HG02870 (cell line): ENCODE data around the gene KLRG1.

Experiments used
- ATAC-seq: cut with Tn5 transposase; IDR thresholded peaks from one replicate; pipeline ENCODE4 v1.9.1; 2021; ENCODE audit warnings: mild to moderate bottlenecking, moderate library complexity; ENCODE audit not compliant: unreplicated experiment

The KLRG1 gene

DNA sequence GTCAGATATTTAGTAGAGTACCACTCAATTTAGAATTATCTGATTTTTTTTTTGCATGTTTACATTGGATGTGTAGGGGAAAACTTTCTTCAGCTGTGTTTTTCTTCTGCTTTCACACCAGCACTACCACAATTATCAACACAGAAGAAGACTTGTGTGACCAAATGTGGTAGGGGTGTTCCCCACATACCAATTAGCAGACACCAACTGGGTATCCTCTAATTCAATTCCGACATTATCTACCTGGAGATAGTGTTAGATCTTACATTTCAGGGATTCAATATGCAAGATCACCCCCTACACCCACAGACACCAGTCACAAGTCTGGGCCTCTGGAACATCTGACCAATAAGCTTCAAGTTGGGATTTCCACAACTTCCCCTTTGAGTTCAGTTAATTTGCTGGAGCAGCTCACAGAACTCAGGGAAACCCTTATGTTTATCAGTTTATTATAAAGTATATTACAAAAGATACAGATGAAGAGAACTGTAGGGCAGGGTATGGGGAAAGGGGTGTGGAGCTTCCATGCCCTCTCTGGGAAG lies 4.1 kb upstream of the KLRG1 start:
- ATAC-seq = no peak

- no peak for ATAC-seq
Measured at GRCh38 chr12:8987163-8987562, 2.2 kb upstream of the KLRG1 start.

- ATAC-seq = no peak
Measured at GRCh38 chr12:8987685-8988084, 1.7 kb upstream of the KLRG1 start.

DNA sequence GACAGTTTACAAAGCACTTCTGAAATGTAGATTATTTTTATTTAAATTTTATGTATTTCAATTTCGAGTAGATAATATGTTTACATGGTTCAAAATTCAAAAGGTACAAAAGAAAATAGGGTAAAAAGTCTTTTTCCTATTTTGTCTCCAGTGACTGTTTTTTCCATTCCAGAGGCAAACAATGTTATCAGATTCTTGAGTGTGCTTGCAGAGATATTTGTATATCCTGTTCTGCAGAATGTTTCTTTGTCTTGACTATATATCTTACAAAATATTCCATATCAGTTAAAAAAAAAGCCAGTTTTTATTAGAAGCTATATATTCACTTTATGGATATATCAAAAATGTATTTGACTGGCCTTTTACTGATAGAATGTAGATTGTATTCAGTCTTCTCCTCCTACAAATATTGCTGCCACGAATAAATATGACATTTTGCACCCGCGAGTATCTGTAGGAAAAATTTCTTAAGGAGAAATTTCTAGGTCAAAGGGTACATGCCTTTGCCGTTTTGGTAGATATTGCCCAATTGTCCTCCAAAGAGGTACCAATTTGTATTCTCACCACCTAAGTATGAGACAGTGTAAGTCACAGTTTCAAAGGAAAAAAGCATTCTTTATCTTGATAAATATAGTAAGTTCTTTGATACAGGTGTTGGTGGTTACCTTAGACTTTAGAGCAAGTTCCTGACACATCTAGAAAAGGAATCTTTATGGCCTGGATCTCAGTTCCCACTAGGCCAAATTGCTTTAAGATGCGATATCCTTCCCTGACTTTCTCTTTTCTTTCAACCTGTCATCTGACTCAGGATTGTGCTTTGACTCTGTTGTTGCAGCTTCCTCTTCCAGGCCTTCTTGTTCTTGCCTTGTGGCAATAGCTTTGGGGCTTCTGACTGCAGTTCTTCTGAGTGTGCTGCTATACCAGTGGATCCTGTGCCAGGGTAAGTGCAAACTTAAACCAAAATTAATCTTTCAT lies 2.3 kb downstream of the KLRG1 start:
- no peak for ATAC-seq

DNA sequence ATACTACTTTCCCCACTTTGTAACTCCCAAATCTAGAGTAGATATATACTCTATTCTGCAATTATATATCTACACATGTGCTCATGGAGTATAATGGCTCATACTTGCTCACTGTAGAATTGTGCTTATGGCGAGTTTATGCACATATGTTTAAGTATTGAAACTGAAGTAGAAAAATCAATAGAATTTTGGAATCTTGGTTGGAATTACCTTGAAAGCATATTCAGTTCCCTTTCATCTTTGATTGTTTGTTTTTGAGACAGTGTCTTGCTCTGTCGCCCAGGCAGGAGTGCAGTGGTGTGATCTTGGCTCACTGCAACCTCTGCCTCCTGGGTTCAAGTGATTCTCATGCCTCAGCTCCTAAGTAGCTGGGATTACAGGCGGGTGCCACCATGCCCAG lies 4.5 kb downstream of the KLRG1 start:
- ATAC-seq = no peak

- ATAC-seq = no peak
Measured at GRCh38 chr12:8995021-8995775, 5.9 kb downstream of the KLRG1 start.

DNA sequence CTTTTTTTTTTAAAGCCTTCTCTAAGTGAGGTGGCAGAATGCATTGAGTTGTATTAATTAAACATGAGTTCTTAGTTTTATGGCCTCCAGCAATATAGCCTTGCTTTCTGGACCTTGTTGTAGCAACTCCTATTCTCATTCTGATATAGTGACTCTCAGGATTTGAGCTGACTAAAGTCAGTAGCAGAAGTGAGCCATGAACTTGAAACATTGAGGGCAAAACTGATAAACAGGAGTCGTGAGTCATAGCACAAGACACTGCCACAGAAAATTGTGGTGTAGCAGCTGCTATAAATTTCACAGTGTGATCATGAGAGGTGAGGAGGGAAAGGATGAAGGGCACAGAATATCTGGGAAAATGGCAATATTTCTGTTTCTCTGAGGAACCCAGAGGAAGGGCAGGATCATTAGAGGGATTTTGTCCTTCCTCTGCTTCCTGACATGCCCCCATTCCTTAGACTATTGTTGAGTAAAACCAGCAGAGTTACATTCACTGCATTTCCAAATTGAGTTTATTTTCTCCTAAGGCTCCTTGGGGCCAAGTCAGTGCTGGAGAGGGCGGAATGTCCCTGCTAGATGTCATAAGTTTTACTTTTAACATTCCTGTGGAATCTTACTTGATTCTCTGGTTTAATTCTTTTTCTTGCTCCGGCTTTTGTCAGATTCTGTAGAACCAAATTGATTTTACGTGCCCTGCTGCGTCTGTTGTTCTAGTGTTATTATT lies 7.5 kb downstream of the KLRG1 start:
- peak; percentile 99 for ATAC-seq

GRCh38 chr12:9001233-9001632 lies 11.9 kb downstream of the KLRG1 start:
- no peak for ATAC-seq

GRCh38 chr12:9002335-9002734 lies 13.0 kb downstream of the KLRG1 start:
- no peak for ATAC-seq

DNA sequence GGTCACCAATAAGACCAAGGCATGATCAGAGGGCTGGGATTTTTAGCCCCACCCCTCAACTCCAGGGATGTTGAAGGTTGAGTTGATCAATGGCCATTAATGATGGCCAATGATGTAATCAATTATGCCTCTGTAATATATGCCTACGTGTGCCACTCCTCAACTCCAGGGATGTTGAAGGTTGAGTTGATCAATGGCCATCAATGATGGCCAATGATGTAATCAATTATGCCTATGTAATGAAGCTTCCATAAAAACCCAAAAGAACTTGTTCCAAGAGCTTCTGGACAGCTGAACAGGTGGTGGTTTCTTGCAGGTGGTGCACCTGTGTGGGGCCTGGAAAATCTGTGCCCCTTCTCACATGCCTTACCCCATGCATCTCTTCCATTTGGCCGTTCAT lies 33.2 kb downstream of the KLRG1 start:
- no peak for ATAC-seq

- no peak for ATAC-seq
Measured at GRCh38 chr12:9024512-9024911, 35.2 kb downstream of the KLRG1 start.

GRCh38 chr12:9027161-9028059 lies 38.1 kb downstream of the KLRG1 start:
- ATAC-seq = no peak

DNA sequence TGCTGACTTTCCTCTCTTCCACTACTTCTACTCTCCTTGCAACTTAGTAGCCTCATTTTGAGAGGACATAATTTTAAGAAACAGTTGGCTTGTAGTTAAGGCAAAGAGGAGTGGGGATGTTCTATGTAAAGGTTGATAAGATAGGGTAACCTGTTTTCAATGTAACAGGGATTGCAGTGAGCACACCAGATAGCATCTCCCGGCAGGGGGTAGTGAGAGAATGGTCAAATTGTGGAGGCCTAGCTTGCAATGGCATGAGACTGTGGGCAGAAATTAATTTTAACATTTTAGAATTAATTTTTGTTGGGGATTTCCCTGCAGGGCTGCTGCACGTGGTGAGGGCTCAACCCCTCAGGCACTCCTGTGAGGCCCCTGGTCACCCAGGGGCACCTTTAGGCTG lies 41.4 kb downstream of the KLRG1 start:
- ATAC-seq = no peak

- ATAC-seq = no peak
Measured at GRCh38 chr12:9032202-9032964, 43.0 kb downstream of the KLRG1 start.

- no peak for ATAC-seq
Measured at GRCh38 chr12:9033265-9033887, 44.0 kb downstream of the KLRG1 start.

DNA sequence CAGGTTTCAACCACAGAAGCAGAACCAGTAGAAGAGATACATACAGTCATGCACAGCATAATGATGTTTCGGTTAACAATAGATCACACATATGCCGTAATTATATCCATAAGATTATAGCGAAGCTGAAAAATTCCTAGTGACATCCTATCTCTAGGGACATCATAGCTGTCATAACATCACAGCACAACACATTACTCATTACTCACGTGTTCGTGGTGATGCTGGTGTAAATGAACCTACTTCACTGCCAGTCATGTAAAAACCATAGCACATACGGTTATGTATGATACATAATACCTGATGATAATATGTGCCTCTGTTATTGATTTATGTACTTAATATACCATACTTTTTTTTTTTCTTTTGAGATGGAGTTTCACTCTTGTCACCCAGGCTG lies 44.7 kb downstream of the KLRG1 start:
- no peak for ATAC-seq

DNA sequence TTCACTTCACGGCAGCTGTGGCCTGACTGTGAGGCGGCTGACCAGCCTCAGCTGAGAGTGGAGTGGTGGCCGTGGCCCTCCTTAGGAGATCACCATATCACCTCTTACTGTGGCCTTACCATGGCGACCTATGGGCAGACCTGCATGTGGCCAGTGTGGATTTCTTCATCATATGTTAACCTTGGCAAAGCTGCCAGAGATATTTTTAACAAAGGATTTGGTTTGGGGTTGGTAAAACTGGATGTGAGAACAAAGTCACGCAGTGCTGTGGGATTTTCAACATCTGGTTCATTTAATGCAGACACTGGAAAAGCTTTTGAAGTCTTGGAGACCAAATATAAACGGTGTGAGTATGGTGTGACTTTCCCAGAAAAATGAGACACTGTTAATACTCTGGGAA lies 46.9 kb downstream of the KLRG1 start:
- ATAC-seq = no peak

- ATAC-seq = no peak
Measured at GRCh38 chr12:9037431-9037830, 48.1 kb downstream of the KLRG1 start.
